Karpas-422 (cell line): Measurements from ENCODE around the gene UXS1. TPM values are rescaled to one million over a fixed set of nuclear protein-coding genes. Genes with fewer than 3 reads are reported as not detected.

ENCODE experiments used
- DNase-seq: peaks from one replicate; pipeline ENCODE4 v3.0.0-alpha.2; 2015
- H2AFZ ChIP-seq: fragments of 200-600 bp; sonication (generic); 2 replicates; pipeline ENCODE4 v1.6.1; 2014; ENCODE audit warnings: antibody characterized with exemption, low read length, mixed read lengths
- H3K27ac ChIP-seq: fragments of 200-600 bp; sonication (generic); 2 replicates; pipeline ENCODE4 v1.5.1; 2014; ENCODE audit warnings: mild to moderate bottlenecking, low read length, moderate library complexity
- H3K27me3 ChIP-seq: fragments of 200-600 bp; sonication (generic); 2 replicates; pipeline ENCODE4 v1.6.1; 2014; ENCODE audit warnings: low read length, mixed read lengths
- H3K36me3 ChIP-seq: fragments of 200-600 bp; sonication (generic); 2 replicates; pipeline ENCODE4 v1.6.1; 2014; ENCODE audit warnings: low read length, mixed read lengths; ENCODE audit not compliant: insufficient read depth
- H3K4me1 ChIP-seq: fragments of 200-600 bp; sonication (generic); 2 replicates; pipeline ENCODE4 v1.6.1; 2014; ENCODE audit warnings: mild to moderate bottlenecking, low read length, mixed read lengths
- H3K4me2 ChIP-seq: fragments of 200-600 bp; sonication (generic); 2 replicates; pipeline ENCODE4 v1.6.1; 2014; ENCODE audit warnings: low read length, low read depth, mild to moderate bottlenecking; ENCODE audit not compliant: poor library complexity, severe bottlenecking
- H3K4me3 ChIP-seq: fragments of 200-600 bp; sonication (generic); 2 replicates; pipeline ENCODE4 v1.5.1; 2014; ENCODE audit warnings: mild to moderate bottlenecking, antibody characterized with exemption, low read length, mixed read lengths
- H3K79me2 ChIP-seq: fragments of 200-600 bp; sonication (generic); 2 replicates; pipeline ENCODE4 v1.6.1; 2014; ENCODE audit warnings: mild to moderate bottlenecking, low read length, mixed read lengths
- H3K9ac ChIP-seq: fragments of 200-600 bp; sonication (generic); 2 replicates; pipeline ENCODE4 v1.6.0; 2014; ENCODE audit warnings: low read length
- H3K9me2 ChIP-seq: fragments of 200-600 bp; sonication (generic), shearing (Covaris generic); replicated peaks from 2 replicates; pipeline ENCODE4 v1.6.0; 2014; ENCODE audit warnings: mild to moderate bottlenecking, low read length, moderate library complexity; ENCODE audit not compliant: insufficient read depth
- H3K9me3 ChIP-seq: fragments of 300-700, 200-600 bp; sonication (generic); 2 replicates; pipeline ENCODE4 v1.6.1; 2014; ENCODE audit warnings: low read length, mixed read lengths
- H4K20me1 ChIP-seq: fragments of 200-600 bp; sonication (generic); 2 replicates; pipeline ENCODE4 v1.6.1; 2014; ENCODE audit warnings: mild to moderate bottlenecking, antibody characterized with exemption, low read length, low read depth; ENCODE audit not compliant: insufficient read depth
- total RNA-seq: library from RNA; depleted of rRNA; stranded (reverse); fragments of >200 nt; shearing (Covaris generic); gene quantifications from 2 replicates; pipeline ENCODE4 v1.2.3, GENCODE V29; 2014; ENCODE audit warnings: low replicate concordance

The UXS1 gene
- total RNA-seq, 1 experiment from 2014 or later = 8.4 TPM

- H2AFZ ChIP-seq = no peak overlapping the region
- H3K9me2 ChIP-seq = no peaks in the 10 kb centered on the region
- H3K4me1 ChIP-seq = peaks cover 18% of the 10 kb centered on the region
- no peak for DNase-seq
- H3K27me3 ChIP-seq = no peaks in the 10 kb centered on the region
- H4K20me1 ChIP-seq = peaks cover 20% of the 10 kb centered on the region
- no peaks in the 10 kb centered on the region for H3K36me3 ChIP-seq
- no peaks in the 10 kb centered on the region for H3K9me3 ChIP-seq
- H3K27ac ChIP-seq = no peak overlapping the region
- no peak overlapping the region for H3K4me3 ChIP-seq
- H3K4me2 ChIP-seq = no peak overlapping the region
- peak overlapping the region; percentile 82; the same call in 1 of the 2 replicates for H3K9ac ChIP-seq
- H3K79me2 ChIP-seq = no peaks in the 10 kb centered on the region
Measured at GRCh38 chr2:106195456-106195855, 1.4 kb upstream of the UXS1 start.

GRCh38 chr2:106193690-106193976 is 468 bp downstream of the UXS1 start:
- H3K9ac ChIP-seq = peak overlapping the region; percentile 85
- DNase-seq = no peak
- H3K79me2 ChIP-seq = no peaks in the 10 kb centered on the region
- peak overlapping the region; percentile 98 for H3K4me2 ChIP-seq
- peaks cover 31% of the 10 kb centered on the region for H4K20me1 ChIP-seq
- no peaks in the 10 kb centered on the region for H3K9me2 ChIP-seq
- H3K4me3 ChIP-seq = peak overlapping the region; percentile 96
- no peak overlapping the region for H3K27ac ChIP-seq
- H2AFZ ChIP-seq = peak overlapping the region; percentile 81
- H3K9me3 ChIP-seq = no peaks in the 10 kb centered on the region
- H3K36me3 ChIP-seq = no peaks in the 10 kb centered on the region
- no peaks in the 10 kb centered on the region for H3K27me3 ChIP-seq
- peaks cover 18% of the 10 kb centered on the region for H3K4me1 ChIP-seq

DNA sequence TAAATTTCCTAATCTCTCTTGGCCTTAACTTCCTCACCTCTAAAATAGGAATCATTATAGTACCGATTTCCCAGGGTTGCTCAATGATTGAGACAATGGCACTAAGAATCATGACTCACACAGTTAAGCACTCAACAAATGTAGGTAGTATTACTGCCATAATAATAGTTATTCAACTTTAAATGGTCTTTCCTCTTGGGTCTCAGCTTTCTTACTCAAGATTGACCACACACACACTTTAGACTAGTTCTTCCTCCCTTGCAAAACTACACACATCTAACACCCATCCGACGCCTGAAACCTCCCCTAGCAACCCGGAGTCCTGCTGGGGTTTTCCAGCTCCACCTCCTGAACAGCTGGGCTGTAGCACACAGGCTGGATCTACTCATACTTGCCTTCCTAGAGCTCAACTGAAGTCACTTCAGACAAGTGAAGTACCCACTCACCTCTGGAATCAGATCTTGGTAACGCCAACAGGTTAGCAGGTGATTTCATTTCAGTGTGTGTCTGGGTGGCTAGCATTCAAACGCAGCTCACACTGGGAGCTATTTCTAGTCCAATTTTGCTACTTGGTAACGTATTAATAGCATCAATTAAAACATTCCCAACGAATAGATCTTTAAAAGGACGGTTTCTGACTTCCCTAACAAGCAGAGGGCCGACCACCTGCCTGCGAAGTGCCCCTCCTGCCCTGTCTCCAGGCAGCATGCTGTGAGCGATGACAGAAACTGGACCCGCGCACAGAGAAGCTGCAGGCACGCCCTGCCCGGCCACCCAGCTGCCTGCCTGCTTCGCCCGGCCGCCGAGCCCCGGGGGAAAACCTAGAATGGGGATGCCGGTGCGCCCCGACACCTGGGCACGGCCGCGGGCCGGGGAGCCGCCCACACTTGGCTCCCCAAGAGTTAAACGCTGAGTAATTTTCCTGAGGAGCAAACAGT is 1.1 kb downstream of the UXS1 start:
- no peaks in the 10 kb centered on the region for H3K27me3 ChIP-seq
- DNase-seq = peak; percentile 70
- peak overlapping the region; percentile 96 for H3K4me3 ChIP-seq
- H3K27ac ChIP-seq = no peak overlapping the region
- peak overlapping the region; percentile 85 for H3K9ac ChIP-seq
- peaks cover 18% of the 10 kb centered on the region for H3K4me1 ChIP-seq
- H3K9me2 ChIP-seq = no peaks in the 10 kb centered on the region
- peaks cover 31% of the 10 kb centered on the region for H4K20me1 ChIP-seq
- no peaks in the 10 kb centered on the region for H3K36me3 ChIP-seq
- peak overlapping the region; percentile 81 for H2AFZ ChIP-seq
- peak overlapping the region; percentile 98 for H3K4me2 ChIP-seq
- H3K79me2 ChIP-seq = no peaks in the 10 kb centered on the region
- no peaks in the 10 kb centered on the region for H3K9me3 ChIP-seq

GRCh38 chr2:106191511-106192016 is 2.5 kb downstream of the UXS1 start:
- no peaks in the 10 kb centered on the region for H3K27me3 ChIP-seq
- no peak overlapping the region for H3K9ac ChIP-seq
- H3K4me2 ChIP-seq = no peak overlapping the region
- H3K9me3 ChIP-seq = no peaks in the 10 kb centered on the region
- H3K9me2 ChIP-seq = no peaks in the 10 kb centered on the region
- H3K36me3 ChIP-seq = no peaks in the 10 kb centered on the region
- DNase-seq = no peak
- no peak overlapping the region for H3K4me3 ChIP-seq
- H3K4me1 ChIP-seq = peaks cover 18% of the 10 kb centered on the region
- H3K79me2 ChIP-seq = no peaks in the 10 kb centered on the region
- H3K27ac ChIP-seq = no peak overlapping the region
- H4K20me1 ChIP-seq = peaks cover 34% of the 10 kb centered on the region
- H2AFZ ChIP-seq = no peak overlapping the region

DNA sequence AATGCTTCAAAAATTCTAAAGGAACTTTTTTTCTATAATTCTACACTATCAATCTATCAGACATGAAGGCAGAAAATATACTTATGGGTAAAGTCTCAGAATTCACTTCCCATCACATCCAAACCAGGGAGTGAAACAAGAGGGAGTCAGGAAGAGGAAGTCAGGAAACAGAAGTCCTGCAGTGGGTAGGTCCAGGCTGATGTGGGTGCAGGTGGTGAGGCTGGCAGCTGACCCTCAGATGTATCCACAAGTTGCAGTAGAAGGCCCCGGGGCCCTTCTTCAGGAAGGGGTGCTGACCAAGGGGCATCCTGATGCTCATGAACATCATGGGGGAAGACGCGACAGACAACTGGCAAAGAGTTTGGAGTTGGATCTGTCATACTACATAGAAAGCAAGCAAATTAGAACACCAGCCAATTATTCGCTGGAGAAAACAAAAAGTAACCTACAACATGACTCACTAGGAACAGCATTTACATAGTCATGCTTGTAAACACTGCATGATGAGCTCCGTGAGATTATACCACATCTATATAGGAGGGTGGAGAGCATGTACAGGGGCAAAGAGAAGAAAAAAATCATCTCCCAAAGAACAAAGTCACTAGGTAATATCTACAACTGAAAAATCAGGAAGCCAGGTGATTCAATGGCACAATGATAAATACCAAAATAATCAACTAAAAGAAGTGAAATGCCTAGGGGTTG is 4.2 kb downstream of the UXS1 start:
- Histone ChIP-seq H3K4me1 (peaks cover 15% of the 10 kb centered on the region), H3K36me3 (no peaks in the 10 kb centered on the region), H3K9me2 (no peaks in the 10 kb centered on the region), H2AFZ (no peak overlapping the region), H3K4me3 (no peak overlapping the region), H3K9ac (no peak overlapping the region), H3K27ac (no peak overlapping the region), H3K4me2 (no peak overlapping the region), H3K9me3 (no peaks in the 10 kb centered on the region), H3K27me3 (no peaks in the 10 kb centered on the region), H4K20me1 (peaks cover 47% of the 10 kb centered on the region), H3K79me2 (no peaks in the 10 kb centered on the region)
- DNase-seq = no peak

- peaks cover 10% of the 10 kb centered on the region for H3K4me1 ChIP-seq
- H3K9me2 ChIP-seq = no peaks in the 10 kb centered on the region
- no peaks in the 10 kb centered on the region for H3K9me3 ChIP-seq
- no peak overlapping the region for H2AFZ ChIP-seq
- no peak overlapping the region for H3K4me2 ChIP-seq
- no peak for DNase-seq
- no peaks in the 10 kb centered on the region; the same call in 1 of the 2 replicates for H3K79me2 ChIP-seq
- H3K27me3 ChIP-seq = no peaks in the 10 kb centered on the region
- no peak overlapping the region for H3K9ac ChIP-seq
- peaks cover 52% of the 10 kb centered on the region for H4K20me1 ChIP-seq
- H3K4me3 ChIP-seq = no peak overlapping the region
- H3K36me3 ChIP-seq = no peaks in the 10 kb centered on the region
- no peak overlapping the region for H3K27ac ChIP-seq
Measured at GRCh38 chr2:106189325-106189724, 4.8 kb downstream of the UXS1 start.

- Histone ChIP-seq H3K4me1 (no peaks in the 10 kb centered on the region), H3K4me2 (no peak overlapping the region), H4K20me1 (peaks cover 53% of the 10 kb centered on the region), H3K36me3 (no peaks in the 10 kb centered on the region), H3K4me3 (no peak overlapping the region), H3K9me3 (no peaks in the 10 kb centered on the region), H3K27ac (no peak overlapping the region), H3K27me3 (no peaks in the 10 kb centered on the region), H3K9ac (no peak overlapping the region), H3K79me2 (no peaks in the 10 kb centered on the region; the same call in 1 of the 2 replicates), H3K9me2 (no peaks in the 10 kb centered on the region), H2AFZ (no peak overlapping the region)
- no peak for DNase-seq
Measured at GRCh38 chr2:106187273-106187891, 6.7 kb downstream of the UXS1 start.
